Measurements from ENCODE around the gene FBXO30. TPM values are rescaled to one million over a fixed set of nuclear protein-coding genes. Genes with fewer than 3 reads are reported as not detected.

The FBXO30 gene
- total RNA-seq, 1 donor from 2014 or later = 12.1 TPM

DNA sequence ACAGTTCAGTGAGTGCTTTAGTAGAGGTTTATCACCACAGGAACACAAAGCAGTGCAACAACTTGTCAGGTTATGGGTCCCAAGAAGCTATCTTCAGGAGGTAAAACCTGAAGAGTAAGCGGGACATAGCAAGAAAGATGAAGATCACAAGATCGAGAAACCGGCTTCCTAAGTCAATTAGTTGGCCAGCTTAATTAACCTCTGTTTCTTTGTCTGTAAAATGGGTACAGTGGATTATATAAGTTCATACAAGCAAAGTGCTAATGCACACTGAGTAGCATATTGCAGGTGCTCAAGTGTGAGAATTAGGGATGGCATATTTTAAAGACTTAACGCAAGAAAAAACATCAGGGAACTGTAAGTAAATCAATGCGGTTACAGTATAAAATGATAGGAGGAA lies 12.5 kb downstream of the FBXO30 start:
- Mint-ChIP-seq H3K36me3 (ENCODE audit: unreplicated experiment) (no peaks in the 10 kb centered on the region), H3K9me3 (ENCODE audit: unreplicated experiment) (no peaks in the 10 kb centered on the region), H3K27me3 (ENCODE audit: unreplicated experiment) (no peaks in the 10 kb centered on the region), H3K4me3 (ENCODE audit: unreplicated experiment) (no peak overlapping the region), H3K4me1 (ENCODE audit: low read depth, unreplicated experiment) (peaks cover 5% of the 10 kb centered on the region), H3K27ac (ENCODE audit: unreplicated experiment) (no peak overlapping the region)
- no peak for DNase-seq
- TF ChIP-seq, protein P1, sequence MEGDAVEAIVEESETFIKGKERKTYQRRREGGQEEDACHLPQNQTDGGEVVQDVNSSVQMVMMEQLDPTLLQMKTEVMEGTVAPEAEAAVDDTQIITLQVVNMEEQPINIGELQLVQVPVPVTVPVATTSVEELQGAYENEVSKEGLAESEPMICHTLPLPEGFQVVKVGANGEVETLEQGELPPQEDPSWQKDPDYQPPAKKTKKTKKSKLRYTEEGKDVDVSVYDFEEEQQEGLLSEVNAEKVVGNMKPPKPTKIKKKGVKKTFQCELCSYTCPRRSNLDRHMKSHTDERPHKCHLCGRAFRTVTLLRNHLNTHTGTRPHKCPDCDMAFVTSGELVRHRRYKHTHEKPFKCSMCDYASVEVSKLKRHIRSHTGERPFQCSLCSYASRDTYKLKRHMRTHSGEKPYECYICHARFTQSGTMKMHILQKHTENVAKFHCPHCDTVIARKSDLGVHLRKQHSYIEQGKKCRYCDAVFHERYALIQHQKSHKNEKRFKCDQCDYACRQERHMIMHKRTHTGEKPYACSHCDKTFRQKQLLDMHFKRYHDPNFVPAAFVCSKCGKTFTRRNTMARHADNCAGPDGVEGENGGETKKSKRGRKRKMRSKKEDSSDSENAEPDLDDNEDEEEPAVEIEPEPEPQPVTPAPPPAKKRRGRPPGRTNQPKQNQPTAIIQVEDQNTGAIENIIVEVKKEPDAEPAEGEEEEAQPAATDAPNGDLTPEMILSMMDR (IDR thresholded peaks at IDR 0.05; ENCODE audit: partially characterized antibody, unreplicated experiment) = no peak

DNA sequence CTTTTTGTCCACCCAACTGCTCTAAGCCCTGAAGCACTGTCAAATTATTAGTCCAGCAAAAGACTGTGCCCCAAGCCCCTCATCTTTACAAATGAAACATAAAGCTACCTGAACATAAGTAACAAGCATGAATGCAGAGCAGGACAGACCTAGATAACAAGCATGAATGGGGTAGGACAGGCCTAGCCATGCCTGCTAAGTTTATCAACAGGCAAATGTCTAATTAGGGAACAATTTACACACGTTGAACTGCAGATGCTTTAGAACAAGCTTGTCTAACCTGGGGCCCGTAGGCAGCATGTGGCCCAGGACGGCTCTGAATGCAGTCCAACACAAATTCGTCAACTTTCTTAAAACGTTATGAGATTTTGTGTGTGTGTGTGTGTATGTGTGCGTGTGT lies 13.6 kb downstream of the FBXO30 start:
- H3K27me3 Mint-ChIP-seq (ENCODE audit: unreplicated experiment) = no peaks in the 10 kb centered on the region
- H3K4me3 Mint-ChIP-seq (ENCODE audit: unreplicated experiment) = no peak overlapping the region
- no peaks in the 10 kb centered on the region for H3K36me3 Mint-ChIP-seq (ENCODE audit: unreplicated experiment)
- DNase-seq = no peak
- H3K27ac Mint-ChIP-seq (ENCODE audit: unreplicated experiment) = no peak overlapping the region
- TF ChIP-seq, protein P1 (IDR thresholded peaks at IDR 0.05; ENCODE audit: partially characterized antibody, unreplicated experiment) = no peak
- H3K9me3 Mint-ChIP-seq (ENCODE audit: unreplicated experiment) = no peaks in the 10 kb centered on the region
- peaks cover 5% of the 10 kb centered on the region for H3K4me1 Mint-ChIP-seq (ENCODE audit: low read depth, unreplicated experiment)

DNA sequence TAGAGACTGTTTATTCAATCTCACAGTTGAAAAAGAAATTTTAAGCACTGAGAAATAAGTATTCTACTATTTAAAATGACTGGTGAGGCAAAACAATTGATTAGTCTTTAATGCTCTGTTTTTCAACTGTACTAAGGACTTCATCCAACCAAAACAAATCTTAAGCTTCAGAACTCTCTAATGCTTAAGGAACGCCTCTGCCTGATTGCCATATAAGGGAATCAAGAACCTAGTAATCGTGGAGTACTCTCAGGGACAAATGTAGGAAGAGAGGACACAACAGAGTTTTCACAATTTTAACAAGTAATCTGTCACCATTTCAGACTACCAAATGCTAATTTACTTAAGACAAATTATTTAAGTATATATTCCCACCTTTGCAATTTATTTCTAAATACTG lies 16.1 kb downstream of the FBXO30 start:
- no peaks in the 10 kb centered on the region for H3K36me3 Mint-ChIP-seq (ENCODE audit: unreplicated experiment)
- H3K4me1 Mint-ChIP-seq (ENCODE audit: low read depth, unreplicated experiment) = peaks cover 5% of the 10 kb centered on the region
- DNase-seq = no peak
- H3K27me3 Mint-ChIP-seq (ENCODE audit: unreplicated experiment) = no peaks in the 10 kb centered on the region
- TF ChIP-seq, protein P1 (IDR thresholded peaks at IDR 0.05; ENCODE audit: partially characterized antibody, unreplicated experiment) = no peak
- no peaks in the 10 kb centered on the region for H3K9me3 Mint-ChIP-seq (ENCODE audit: unreplicated experiment)
- H3K4me3 Mint-ChIP-seq (ENCODE audit: unreplicated experiment) = no peak overlapping the region
- H3K27ac Mint-ChIP-seq (ENCODE audit: unreplicated experiment) = no peak overlapping the region

DNA sequence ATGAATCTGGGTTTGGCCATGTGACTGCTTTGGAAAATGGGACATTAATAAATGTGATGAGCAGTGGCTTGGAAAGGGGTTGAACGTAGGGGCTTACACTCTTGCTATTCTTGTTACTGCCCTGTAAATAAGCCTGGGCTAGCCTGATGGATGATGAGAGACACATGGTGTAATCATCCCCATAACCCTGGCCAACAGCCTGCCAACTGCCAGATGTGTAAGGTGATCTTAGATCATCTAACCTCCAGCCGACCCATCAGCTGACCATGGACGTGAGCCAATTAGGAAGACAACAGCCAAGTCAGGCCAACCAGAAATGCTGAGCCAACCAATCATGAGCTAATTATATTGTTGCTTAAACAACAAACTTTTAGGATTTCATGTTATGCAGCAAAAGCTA lies 25.2 kb downstream of the FBXO30 start:
- H3K27ac Mint-ChIP-seq (ENCODE audit: unreplicated experiment) = no peak overlapping the region
- TF ChIP-seq, protein P1 (IDR thresholded peaks at IDR 0.05; ENCODE audit: partially characterized antibody, unreplicated experiment) = no peak
- no peak overlapping the region for H3K4me3 Mint-ChIP-seq (ENCODE audit: unreplicated experiment)
- no peaks in the 10 kb centered on the region for H3K4me1 Mint-ChIP-seq (ENCODE audit: low read depth, unreplicated experiment)
- peaks cover 5% of the 10 kb centered on the region for H3K9me3 Mint-ChIP-seq (ENCODE audit: unreplicated experiment)
- no peak for DNase-seq
- H3K27me3 Mint-ChIP-seq (ENCODE audit: unreplicated experiment) = no peaks in the 10 kb centered on the region
- peaks cover 30% of the 10 kb centered on the region for H3K36me3 Mint-ChIP-seq (ENCODE audit: unreplicated experiment)

GRCh38 chr6:145787688-145788087 lies 26.9 kb downstream of the FBXO30 start:
- peaks cover 5% of the 10 kb centered on the region for H3K9me3 Mint-ChIP-seq (ENCODE audit: unreplicated experiment)
- H3K36me3 Mint-ChIP-seq (ENCODE audit: unreplicated experiment) = peaks cover 30% of the 10 kb centered on the region

More at GRCh38 chr6:145787688-145788087, 26.9 kb downstream of the FBXO30 start:
- no peaks in the 10 kb centered on the region for H3K27me3 Mint-ChIP-seq (ENCODE audit: unreplicated experiment)
- no peak for DNase-seq
- H3K4me1 Mint-ChIP-seq (ENCODE audit: low read depth, unreplicated experiment) = no peaks in the 10 kb centered on the region
- no peak overlapping the region for H3K27ac Mint-ChIP-seq (ENCODE audit: unreplicated experiment)
- TF ChIP-seq, protein P1 (IDR thresholded peaks at IDR 0.05; ENCODE audit: partially characterized antibody, unreplicated experiment) = no peak
- H3K4me3 Mint-ChIP-seq (ENCODE audit: unreplicated experiment) = no peak overlapping the region

All from glutamatergic neuron (in vitro differentiated cells).